HepG2 (cell line): ENCODE data around the gene IL6ST. TPM values are rescaled to one million over a fixed set of nuclear protein-coding genes. Genes with fewer than 3 reads are reported as not detected.

Experiments
- ATF2 ChIP-seq: sonication (generic); formaldehyde crosslinking; IDR thresholded peaks from 2 replicates; pipeline ENCODE4 v1.4.0; 2020; ENCODE audit warnings: missing genetic modification reagents
- ATM ChIP-seq: fragments of 450-650 bp; IDR thresholded peaks from 2 replicates; pipeline ENCODE4 v1.7.1; 2017; ENCODE audit warnings: mild to moderate bottlenecking, borderline replicate concordance
- DBP ChIP-seq: sonication (generic); formaldehyde crosslinking; IDR thresholded peaks from 2 replicates; pipeline ENCODE4 v1.4.0; 2020; ENCODE audit warnings: missing genetic modification reagents; ENCODE audit errors: not compliant biosample characterization
- HMG20B ChIP-seq: conservative IDR thresholded peaks from 2 replicates; pipeline ENCODE4 v1.6.1; 2016; ENCODE audit warnings: missing genetic modification reagents, missing compliant biosample characterization
- MXD4 ChIP-seq: IDR thresholded peaks from 2 replicates; pipeline ENCODE4 v1.6.1; 2016; ENCODE audit warnings: mild to moderate bottlenecking, missing biosample characterization, missing genetic modification reagents
- MXI1 ChIP-seq: IDR thresholded peaks from 3 replicates; pipeline ENCODE4 v1.6.1; 2012; ENCODE audit warnings: low read depth, low read length, inconsistent platforms, borderline replicate concordance
- ZKSCAN1 ChIP-seq: fragments of 150-350 bp; IDR thresholded peaks from 2 replicates; pipeline ENCODE4 v1.6.1; 2014; ENCODE audit warnings: low read length
- ZMAT3 ChIP-seq: sonication (generic); formaldehyde crosslinking; conservative IDR thresholded peaks from 2 replicates; pipeline ENCODE4 v1.7.0; 2021; ENCODE audit warnings: missing genetic modification reagents
- ZNF142 ChIP-seq: sonication (generic); formaldehyde crosslinking; IDR thresholded peaks from 2 replicates; pipeline ENCODE4 v1.4.0; 2020; ENCODE audit warnings: missing genetic modification reagents
- ZNF224 ChIP-seq: sonication (generic); formaldehyde crosslinking; IDR thresholded peaks from 2 replicates; pipeline ENCODE4 v1.5.0; 2020; ENCODE audit warnings: mild to moderate bottlenecking, missing genetic modification reagents
- ZNF318 ChIP-seq: sonication (generic); formaldehyde crosslinking; IDR thresholded peaks from 2 replicates; pipeline ENCODE4 v1.4.0; 2020; ENCODE audit warnings: mild to moderate bottlenecking, missing genetic modification reagents
- ZNF761 ChIP-seq: sonication (generic); formaldehyde crosslinking; conservative IDR thresholded peaks from 2 replicates; pipeline ENCODE4 v1.4.0; 2020; ENCODE audit warnings: mild to moderate bottlenecking, missing genetic modification reagents
- polyA plus RNA-seq, 8 experiments: library from polyadenylated mRNA; depleted of rRNA in 3 of 8; stranded (reverse) in 7 of 8; unstranded in 1 of 8; fragments of >200 nt; fragmentation: Illumina TruSeq in 4 of 8; extraction: Trizol in 4 of 8; gene quantifications; 2 replicates each; pipeline versions ENCODE4 v1.2.1 to v1.2.3, GENCODE V29; 2011 to 2016; ENCODE audit warnings: low read depth in 4 of 8, missing spikeins in 1 of 8, mixed read lengths in 1 of 8; ENCODE audit not compliant: insufficient read depth in 1 of 8
- total RNA-seq, 5 experiments: library from RNA; depleted of rRNA; stranded (reverse); fragments of >200 nt; fragmentation: Illumina TruSeq; extraction: Trizol; gene quantifications; 2 replicates each; pipeline ENCODE4 v1.2.3, GENCODE V29; 2016; ENCODE audit warnings: low read depth in 1 of 5

The IL6ST gene
- total and polyA plus RNA-seq, 2 of the 13 experiments (the other 11 are each of a cell fraction or from before 2014, with no cell fraction given): 66.6 to 166 TPM

- TF ChIP-seq ZNF142 (CRISPR knock-in tag) (no peak; the same call in 1 of the 2 replicates), HMG20B (CRISPR knock-in tag) (peak; percentile 52; the same call in 1 of the 2 replicates), ZMAT3 (CRISPR knock-in tag) (no peak), MXI1 (no peak), DBP (no peak), ATM (no peak), ZNF318 (no peak), MXD4 (no peak), ZKSCAN1 (no peak), ZNF761 (CRISPR knock-in tag) (peak; percentile 71; the same call in 1 of the 2 replicates), ZNF224 (no peak), ATF2 (CRISPR knock-in tag) (no peak)
These were observed 493 bp upstream of the IL6ST start (continued) for GRCh38 chr5:55994998-55995914.
